Measurements from ENCODE around the gene TRIM28. TPM values are rescaled to one million over a fixed set of nuclear protein-coding genes. Genes with fewer than 3 reads are reported as not detected.

TRIM28 gene
- total RNA-seq, 6 donors from 2014 or later = 197 to 283 (median 213) TPM

GRCh38 chr19:58548859-58549663 is 5.2 kb downstream of the TRIM28 start:
- peak in 1 of 2 donors; percentile 60 for DNase-seq
- peaks cover 29 to 39% (median 34%) of the 10 kb centered on the region in 4 donors for H3K4me1 ChIP-seq
- WGBS, 2 donors = 91 to 93% methylated on average over 12 to 18 of the region's 20 CpGs
- no peak overlapping the region for H3K4me3 ChIP-seq
- no peak overlapping the region for H3K27ac ChIP-seq
- no peaks in the 10 kb centered on the region for H3K9me3 ChIP-seq
- TF ChIP-seq CTCF (IDR thresholded peaks at IDR 0.05) (no peak), POLR2A (IDR thresholded peaks at IDR 0.05) (no peak), POLR2AphosphoS5 (IDR thresholded peaks at IDR 0.05) (no peak), EP300 (IDR thresholded peaks at IDR 0.05) (no peak)
- H3K27me3 ChIP-seq = no peaks in the 10 kb centered on the region
- H3K36me3 ChIP-seq = peaks cover 45 to 70% (median 63%) of the 10 kb centered on the region in 4 donors
- no peak for ATAC-seq (ENCODE audit: low FRiP score in 2 of 2)

- Histone ChIP-seq H3K4me3 (no peak overlapping the region), H3K36me3 (peaks cover 45 to 70% (median 63%) of the 10 kb centered on the region in 4 donors), H3K27me3 (no peaks in the 10 kb centered on the region), H3K4me1 (peaks cover 32 to 43% (median 38%) of the 10 kb centered on the region in 4 donors), H3K9me3 (no peaks in the 10 kb centered on the region), H3K27ac (no peak overlapping the region)
- ATAC-seq (ENCODE audit: low FRiP score in 2 of 2) (no peak), DNase-seq (no peak)
- WGBS, 2 donors = 88 to 94% methylated on average over 6 to 11 of the region's 11 CpGs
- no peak for TF ChIP-seq EP300 (IDR thresholded peaks at IDR 0.05)
- no peak for TF ChIP-seq POLR2AphosphoS5 (IDR thresholded peaks at IDR 0.05)
- no peak for TF ChIP-seq POLR2A (IDR thresholded peaks at IDR 0.05)
- TF ChIP-seq CTCF (IDR thresholded peaks at IDR 0.05) = no peak
Measured at GRCh38 chr19:58549664-58550361, 5.9 kb downstream of the TRIM28 start.

GRCh38 chr19:58550362-58551122 is 6.7 kb downstream of the TRIM28 start:
- 91 to 94% methylated on average over 10 to 13 of the region's 13 CpGs for WGBS, 2 donors
- Histone ChIP-seq H3K36me3 (peaks cover 45 to 72% (median 64%) of the 10 kb centered on the region in 4 donors), H3K27me3 (no peaks in the 10 kb centered on the region), H3K27ac (no peak overlapping the region), H3K4me3 (no peak overlapping the region), H3K4me1 (peaks cover 33 to 44% (median 36%) of the 10 kb centered on the region in 4 donors), H3K9me3 (no peaks in the 10 kb centered on the region)
- ATAC-seq (ENCODE audit: low FRiP score in 2 of 2) = no peak
- DNase-seq = no peak
- no peak for TF ChIP-seq POLR2A (IDR thresholded peaks at IDR 0.05)
- TF ChIP-seq EP300 (IDR thresholded peaks at IDR 0.05) = no peak
- no peak for TF ChIP-seq POLR2AphosphoS5 (IDR thresholded peaks at IDR 0.05)
- no peak for TF ChIP-seq CTCF (IDR thresholded peaks at IDR 0.05)

GRCh38 chr19:58551123-58551497 is 7.2 kb downstream of the TRIM28 start:
- Histone ChIP-seq H3K4me1 (peaks cover 33 to 44% (median 34%) of the 10 kb centered on the region in 4 donors), H3K27ac (no peak overlapping the region), H3K9me3 (no peaks in the 10 kb centered on the region), H3K27me3 (no peaks in the 10 kb centered on the region), H3K4me3 (no peak overlapping the region), H3K36me3 (peaks cover 46 to 77% (median 69%) of the 10 kb centered on the region in 4 donors)
- TF ChIP-seq POLR2A (IDR thresholded peaks at IDR 0.05) (no peak), POLR2AphosphoS5 (IDR thresholded peaks at IDR 0.05) (no peak), EP300 (IDR thresholded peaks at IDR 0.05) (no peak), CTCF (IDR thresholded peaks at IDR 0.05) (no peak)
- 55 to 56% methylated on average over 1 of the region's 1 CpG for WGBS, 2 donors
- ATAC-seq (ENCODE audit: low FRiP score in 2 of 2) = no peak
- DNase-seq = no peak
